HG03280 (cell line): ENCODE results near the gene TPK1.
"Not testable (repeated sequence)": the region's sequence is repeated elsewhere in the genome, so short reads cannot be mapped to it uniquely, and the experiment has no call there.

Experiments used
- ATAC-seq: cut with Tn5 transposase; IDR thresholded peaks from one replicate; pipeline ENCODE4 v1.9.1; 2021; ENCODE audit warnings: mild to moderate bottlenecking, moderate library complexity; ENCODE audit not compliant: unreplicated experiment

Gene TPK1

GRCh38 chr7:144780071-144780608 lies 55.7 kb downstream of the TPK1 start:
- ATAC-seq, result no peak

GRCh38 chr7:144777889-144778288 lies 58.0 kb downstream of the TPK1 start:
- ATAC-seq, result not testable (repeated sequence)

GRCh38 chr7:144777005-144777839 lies 58.6 kb downstream of the TPK1 start:
- no peak for ATAC-seq

- no peak for ATAC-seq
Observed at GRCh38 chr7:144776447-144776846, 59.4 kb downstream of the TPK1 start.

- ATAC-seq, result no peak
Observed at GRCh38 chr7:144775749-144776148, 60.1 kb downstream of the TPK1 start.

- ATAC-seq, result no peak
Observed at GRCh38 chr7:144771927-144772326, 63.9 kb downstream of the TPK1 start.

GRCh38 chr7:144771174-144771573 lies 64.7 kb downstream of the TPK1 start:
- ATAC-seq, result no peak

GRCh38 chr7:144769352-144769751 lies 66.5 kb downstream of the TPK1 start:
- ATAC-seq, result no peak

- no peak for ATAC-seq
Observed at GRCh38 chr7:144768633-144769032, 67.2 kb downstream of the TPK1 start.

GRCh38 chr7:144763291-144763690 lies 72.6 kb downstream of the TPK1 start:
- no peak for ATAC-seq

- no peak for ATAC-seq
Observed at GRCh38 chr7:144762853-144763252, 73.0 kb downstream of the TPK1 start.

- ATAC-seq, result no peak
Observed at GRCh38 chr7:144761493-144761892, 74.4 kb downstream of the TPK1 start.

GRCh38 chr7:144759653-144760052 lies 76.2 kb downstream of the TPK1 start:
- no peak for ATAC-seq

GRCh38 chr7:144747936-144748335 lies 87.9 kb downstream of the TPK1 start:
- ATAC-seq, result no peak

GRCh38 chr7:144738708-144739314 lies 97.0 kb downstream of the TPK1 start:
- peak; percentile 86 for ATAC-seq

- ATAC-seq, result no peak
Observed at GRCh38 chr7:144738146-144738545, 97.7 kb downstream of the TPK1 start.

- no peak for ATAC-seq
Observed at GRCh38 chr7:144736880-144737493, 98.9 kb downstream of the TPK1 start.

GRCh38 chr7:144735505-144736276 lies 100.2 kb downstream of the TPK1 start:
- no peak for ATAC-seq

- ATAC-seq, result no peak
Observed at GRCh38 chr7:144731661-144732351, 104.0 kb downstream of the TPK1 start.

GRCh38 chr7:144730224-144730623 lies 105.6 kb downstream of the TPK1 start:
- ATAC-seq, result no peak
